ENCODE data around the gene TPRKB.
"Not testable (repeated sequence)": the region's sequence is repeated elsewhere in the genome, so short reads cannot be mapped to it uniquely, and the experiment has no call there.

DNA sequence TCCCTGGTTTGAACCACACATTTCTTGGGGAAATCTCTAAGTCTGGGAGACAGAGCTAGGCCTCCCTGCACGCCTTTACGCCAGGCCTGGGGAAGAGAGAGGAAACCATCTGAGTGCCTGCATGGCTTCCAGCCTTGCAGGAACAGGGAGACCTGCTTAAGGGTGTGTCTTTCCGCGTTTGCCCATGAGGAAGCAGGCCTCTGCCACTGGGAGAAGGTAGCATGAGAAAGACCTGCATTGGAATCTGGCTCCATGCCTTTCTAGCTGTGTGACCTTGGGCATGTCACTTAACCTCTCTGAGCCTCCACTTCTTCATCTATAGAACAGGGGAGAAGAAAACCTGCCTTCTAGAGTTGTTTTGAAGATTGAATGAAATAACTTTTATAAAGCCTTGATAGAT, 19.4 kb downstream of the TPRKB start:
- TF ChIP-seq, protein P1, sequence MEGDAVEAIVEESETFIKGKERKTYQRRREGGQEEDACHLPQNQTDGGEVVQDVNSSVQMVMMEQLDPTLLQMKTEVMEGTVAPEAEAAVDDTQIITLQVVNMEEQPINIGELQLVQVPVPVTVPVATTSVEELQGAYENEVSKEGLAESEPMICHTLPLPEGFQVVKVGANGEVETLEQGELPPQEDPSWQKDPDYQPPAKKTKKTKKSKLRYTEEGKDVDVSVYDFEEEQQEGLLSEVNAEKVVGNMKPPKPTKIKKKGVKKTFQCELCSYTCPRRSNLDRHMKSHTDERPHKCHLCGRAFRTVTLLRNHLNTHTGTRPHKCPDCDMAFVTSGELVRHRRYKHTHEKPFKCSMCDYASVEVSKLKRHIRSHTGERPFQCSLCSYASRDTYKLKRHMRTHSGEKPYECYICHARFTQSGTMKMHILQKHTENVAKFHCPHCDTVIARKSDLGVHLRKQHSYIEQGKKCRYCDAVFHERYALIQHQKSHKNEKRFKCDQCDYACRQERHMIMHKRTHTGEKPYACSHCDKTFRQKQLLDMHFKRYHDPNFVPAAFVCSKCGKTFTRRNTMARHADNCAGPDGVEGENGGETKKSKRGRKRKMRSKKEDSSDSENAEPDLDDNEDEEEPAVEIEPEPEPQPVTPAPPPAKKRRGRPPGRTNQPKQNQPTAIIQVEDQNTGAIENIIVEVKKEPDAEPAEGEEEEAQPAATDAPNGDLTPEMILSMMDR (IDR thresholded peaks at IDR 0.05; ENCODE audit: low read depth, low read length, poor library complexity, severe bottlenecking), result not testable (repeated sequence)
- not testable (repeated sequence) for TF ChIP-seq EZH2phosphoT487 (IDR thresholded peaks at IDR 0.05; ENCODE audit: borderline replicate concordance, low read length)

Measured in DOHH2 (cell line).